Activated effector memory CD4-positive, alpha-beta T cell treated with Interleukin-2 at 50 U/mL for 16 hours (primary cell): ENCODE measurements around the gene WDR20.

Experiments
- DNase-seq: peaks from one replicate; pipeline ENCODE4 v3.0.0-alpha.2; 2020

The WDR20 gene

GRCh38 chr14:102201776-102202175 lies 62.1 kb downstream of the WDR20 start:
- no peak for DNase-seq

- no peak for DNase-seq
Measured at GRCh38 chr14:102202944-102203343, 63.2 kb downstream of the WDR20 start.

GRCh38 chr14:102203382-102203781 lies 63.7 kb downstream of the WDR20 start:
- no peak for DNase-seq

- DNase-seq: no peak
Measured at GRCh38 chr14:102205560-102205959, 65.9 kb downstream of the WDR20 start.

DNA sequence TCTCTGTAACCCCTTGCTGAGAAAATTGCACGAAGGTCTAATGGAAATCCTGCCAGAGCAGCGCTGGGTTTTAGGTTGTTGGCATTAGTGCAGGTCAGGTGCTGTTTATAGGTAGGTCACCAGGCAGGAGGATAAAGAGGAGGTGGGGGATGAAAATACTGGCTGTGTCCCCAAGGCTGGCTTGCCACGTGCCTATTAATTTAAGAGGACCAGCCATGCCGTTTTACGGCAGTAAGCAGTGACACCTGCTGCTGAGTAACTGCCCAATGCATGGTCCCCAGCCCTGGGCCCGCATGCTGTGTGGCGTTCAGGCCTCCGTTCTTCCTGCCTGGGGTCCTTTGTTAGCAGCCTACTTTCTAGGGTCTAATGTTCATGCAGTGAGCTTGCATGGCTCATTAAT lies 67.2 kb downstream of the WDR20 start:
- no peak for DNase-seq

GRCh38 chr14:102207831-102208365 lies 68.2 kb downstream of the WDR20 start:
- DNase-seq: no peak

DNA sequence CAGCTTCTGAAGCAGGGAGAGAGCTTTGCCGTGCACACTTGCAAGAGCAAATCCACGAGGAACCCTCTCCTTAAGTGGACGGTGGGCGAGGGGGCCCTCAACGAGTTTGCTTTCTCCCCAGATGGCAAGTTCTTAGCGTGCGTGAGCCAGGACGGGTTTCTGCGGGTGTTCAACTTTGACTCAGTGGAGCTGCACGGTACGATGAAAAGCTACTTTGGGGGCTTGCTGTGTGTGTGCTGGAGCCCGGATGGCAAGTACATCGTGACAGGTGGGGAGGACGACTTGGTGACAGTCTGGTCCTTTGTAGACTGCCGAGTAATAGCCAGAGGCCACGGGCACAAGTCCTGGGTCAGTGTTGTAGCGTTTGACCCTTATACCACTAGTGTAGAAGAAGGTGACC lies 69.0 kb downstream of the WDR20 start:
- DNase-seq: no peak

DNA sequence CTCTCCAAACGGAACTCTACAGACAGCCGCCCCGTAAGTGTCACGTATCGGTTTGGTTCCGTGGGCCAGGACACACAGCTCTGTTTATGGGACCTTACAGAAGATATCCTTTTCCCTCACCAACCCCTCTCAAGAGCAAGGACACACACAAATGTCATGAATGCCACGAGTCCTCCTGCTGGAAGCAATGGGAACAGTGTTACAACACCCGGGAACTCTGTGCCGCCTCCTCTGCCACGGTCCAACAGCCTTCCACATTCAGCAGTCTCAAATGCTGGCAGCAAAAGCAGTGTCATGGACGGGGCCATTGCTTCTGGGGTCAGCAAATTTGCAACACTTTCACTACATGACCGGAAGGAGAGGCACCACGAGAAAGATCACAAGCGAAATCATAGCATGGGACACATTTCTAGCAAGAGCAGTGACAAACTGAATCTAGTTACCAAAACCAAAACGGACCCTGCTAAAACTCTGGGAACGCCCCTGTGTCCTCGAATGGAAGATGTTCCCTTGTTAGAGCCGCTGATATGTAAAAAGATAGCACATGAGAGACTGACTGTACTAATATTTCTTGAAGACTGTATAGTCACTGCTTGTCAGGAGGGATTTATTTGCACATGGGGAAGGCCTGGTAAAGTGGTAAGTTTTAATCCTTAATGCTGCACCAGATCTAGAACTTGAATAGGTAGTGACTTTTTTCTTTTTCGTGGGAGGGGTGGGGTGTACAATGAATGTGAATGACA lies 69.7 kb downstream of the WDR20 start:
- DNase-seq: no peak

GRCh38 chr14:102210421-102211042 lies 70.8 kb downstream of the WDR20 start:
- no peak for DNase-seq

- DNase-seq: no peak
Measured at GRCh38 chr14:102211240-102211639, 71.5 kb downstream of the WDR20 start.

DNA sequence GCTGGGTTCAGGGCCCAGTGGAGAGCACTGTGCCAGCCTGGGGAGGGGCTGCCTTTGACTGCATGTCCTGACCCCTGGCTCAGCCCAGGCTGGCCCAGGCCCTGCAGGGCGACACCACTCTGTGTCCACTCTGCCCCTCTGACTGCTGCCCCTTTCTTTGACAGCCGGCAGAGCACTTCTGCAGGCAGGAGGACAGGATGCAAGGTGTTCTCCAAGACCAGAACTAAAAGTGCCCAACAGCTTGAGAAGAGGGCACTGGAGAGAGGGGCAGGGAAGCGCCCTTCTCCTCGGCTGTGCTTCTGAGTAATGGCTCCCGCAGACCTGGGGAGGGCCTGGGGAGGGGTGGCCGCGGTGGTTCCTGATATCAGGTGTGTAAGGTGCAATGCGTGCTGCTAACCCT lies 72.7 kb downstream of the WDR20 start:
- no peak for DNase-seq

GRCh38 chr14:102212845-102213244 lies 73.1 kb downstream of the WDR20 start:
- DNase-seq: no peak

DNA sequence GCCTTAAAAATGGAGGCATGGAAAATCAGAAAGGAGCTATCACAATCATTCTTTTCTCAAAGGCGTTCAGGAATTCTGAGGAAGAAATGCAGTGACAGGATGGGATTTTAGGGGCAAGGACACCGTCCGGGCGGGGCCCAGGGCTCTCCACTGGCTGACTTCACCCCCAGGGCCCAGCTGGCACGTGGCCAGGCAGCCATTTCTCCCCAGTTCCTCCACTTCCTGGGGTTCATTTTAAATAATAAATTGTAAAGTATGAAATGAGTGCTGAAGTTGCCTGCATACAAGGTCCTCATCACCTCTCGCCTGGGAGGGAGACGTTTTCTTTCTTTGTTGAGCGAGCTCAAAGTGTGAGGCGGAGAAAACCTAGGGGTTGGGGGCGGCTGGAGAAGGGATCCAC lies 73.8 kb downstream of the WDR20 start:
- no peak for DNase-seq

- DNase-seq: no peak
Measured at GRCh38 chr14:102213984-102214658, 74.4 kb downstream of the WDR20 start.

DNA sequence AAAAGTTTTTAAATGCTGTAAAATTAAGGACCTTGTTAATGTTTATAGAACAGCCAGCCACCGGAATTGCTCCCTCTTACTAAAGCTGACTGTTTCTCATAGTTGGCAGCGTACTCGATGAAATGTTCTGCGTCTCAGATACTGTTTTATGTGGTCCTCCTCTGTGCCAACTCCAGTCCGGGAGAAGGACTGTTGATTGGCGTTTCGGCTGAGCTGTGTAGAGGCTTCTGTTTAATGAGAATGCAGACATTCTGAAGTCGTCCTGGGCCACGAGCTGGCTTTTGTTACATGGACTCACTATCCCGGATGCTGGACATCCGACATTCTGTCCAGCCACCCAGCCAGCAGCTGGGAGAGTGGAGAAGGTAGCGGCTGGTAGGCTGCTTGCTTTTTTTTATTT lies 75.4 kb downstream of the WDR20 start:
- DNase-seq: no peak

DNA sequence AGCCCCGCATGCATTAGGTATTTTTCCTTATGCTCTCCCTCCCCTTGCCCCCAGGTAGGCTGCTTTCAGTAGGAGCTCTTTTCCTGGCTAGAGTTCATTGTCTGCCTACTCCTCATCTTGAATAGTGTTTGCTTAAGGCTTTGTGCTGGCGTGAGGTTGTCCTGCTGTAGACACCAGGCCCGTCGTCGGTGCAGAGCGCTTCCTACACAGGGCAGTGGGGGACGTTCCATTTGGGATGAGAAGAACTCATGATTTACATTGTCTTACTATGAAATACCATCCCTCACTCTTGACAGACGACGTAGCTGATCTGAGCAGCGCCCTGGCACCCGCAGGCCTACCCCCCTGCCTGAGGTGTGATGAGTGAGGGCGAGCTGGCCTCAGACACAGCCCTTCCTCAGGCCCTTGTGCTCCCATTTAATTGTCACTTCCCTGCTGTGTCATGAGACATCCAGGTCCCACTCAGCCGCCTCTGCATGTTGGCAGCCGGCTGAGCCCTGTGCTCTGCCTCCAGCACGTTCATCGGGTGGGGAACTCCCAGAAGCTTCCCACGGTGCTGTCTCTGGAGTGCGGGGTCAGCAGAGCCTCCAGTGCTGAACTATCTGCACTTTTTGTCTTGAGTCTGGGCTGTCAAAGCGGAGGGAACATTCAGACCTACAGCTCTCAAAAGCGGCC lies 76.0 kb downstream of the WDR20 start:
- DNase-seq: no peak

DNA sequence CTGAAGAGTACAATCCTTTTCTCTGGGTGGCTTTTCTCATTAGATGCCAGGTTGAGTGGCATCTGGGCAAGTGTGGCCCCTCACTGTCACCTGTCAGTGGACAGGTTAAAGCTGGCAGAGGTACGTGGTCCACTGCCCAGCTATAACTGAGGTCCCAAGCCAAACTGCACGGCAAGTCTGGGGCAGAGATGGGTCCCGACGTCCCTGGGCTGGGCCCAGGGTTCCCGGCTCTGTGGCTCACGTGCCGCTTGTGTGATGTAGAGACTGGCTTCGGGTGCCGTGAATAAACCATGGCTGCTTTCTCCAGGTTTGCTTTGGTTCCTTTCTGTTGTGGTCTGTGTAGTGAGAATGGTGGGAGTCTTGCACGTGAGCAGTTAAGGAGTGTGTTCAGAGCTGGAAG lies 77.7 kb downstream of the WDR20 start:
- no peak for DNase-seq

DNA sequence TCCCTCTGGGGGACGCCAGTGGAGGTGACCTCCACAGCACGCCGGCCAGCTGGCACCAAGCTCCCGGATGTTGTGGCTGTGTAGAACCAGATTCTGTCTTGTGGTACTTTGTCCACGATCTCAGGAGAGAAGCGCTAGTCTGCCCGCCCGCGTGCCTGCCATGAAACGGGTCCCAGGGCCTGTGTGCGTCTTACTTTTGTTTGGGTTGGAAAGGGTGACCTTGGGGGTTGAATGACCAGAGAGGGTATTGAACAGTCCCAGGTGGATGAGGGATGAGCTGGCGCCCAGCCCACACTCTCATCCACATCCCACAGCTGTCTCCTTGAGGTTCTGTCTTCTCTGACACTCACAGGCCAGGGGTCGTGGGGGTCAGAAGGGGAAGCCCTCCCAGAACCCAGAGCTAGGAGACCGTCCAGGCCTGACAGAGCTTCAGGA lies 78.3 kb downstream of the WDR20 start:
- no peak for DNase-seq

DNA sequence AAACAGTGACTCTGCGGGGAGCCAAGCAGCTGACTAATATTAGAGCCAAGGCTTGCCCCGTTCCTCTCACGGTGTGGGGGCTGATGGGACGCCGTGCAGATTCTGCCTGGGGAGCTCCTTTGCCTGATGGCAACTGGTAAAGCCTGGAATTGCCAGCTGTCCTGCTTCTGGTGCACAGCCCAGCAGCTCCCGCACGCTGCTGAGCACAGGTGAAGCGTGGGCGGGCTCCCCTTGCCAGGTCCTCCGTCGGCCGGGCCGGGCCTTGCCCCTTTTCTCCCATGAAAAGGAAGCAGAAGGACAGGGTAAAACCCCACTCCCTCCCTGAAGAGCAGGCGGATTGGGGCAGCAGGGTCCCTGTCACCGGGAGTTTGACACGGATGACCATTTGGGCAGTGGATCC lies 79.0 kb downstream of the WDR20 start:
- DNase-seq: no peak

DNA sequence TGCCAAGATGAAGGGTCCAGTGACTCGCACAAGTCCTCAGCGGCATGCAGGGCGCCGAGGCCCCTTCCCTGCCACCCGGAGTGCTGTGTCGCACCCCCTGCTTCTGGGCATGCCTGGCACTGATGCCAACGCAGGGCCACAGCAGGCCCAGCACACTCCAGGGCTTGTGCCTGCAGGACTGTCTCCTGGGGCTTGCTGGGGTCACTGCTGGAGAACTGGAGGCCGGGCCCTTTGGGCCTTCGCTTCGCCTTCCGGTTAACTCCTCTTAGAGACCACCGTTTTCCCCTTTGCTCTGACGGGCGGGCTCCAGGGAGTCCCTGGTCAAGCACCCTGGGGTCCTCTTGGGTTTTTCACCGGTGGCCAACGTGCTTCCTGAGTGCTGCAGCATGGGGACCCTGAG lies 79.6 kb downstream of the WDR20 start:
- no peak for DNase-seq

DNA sequence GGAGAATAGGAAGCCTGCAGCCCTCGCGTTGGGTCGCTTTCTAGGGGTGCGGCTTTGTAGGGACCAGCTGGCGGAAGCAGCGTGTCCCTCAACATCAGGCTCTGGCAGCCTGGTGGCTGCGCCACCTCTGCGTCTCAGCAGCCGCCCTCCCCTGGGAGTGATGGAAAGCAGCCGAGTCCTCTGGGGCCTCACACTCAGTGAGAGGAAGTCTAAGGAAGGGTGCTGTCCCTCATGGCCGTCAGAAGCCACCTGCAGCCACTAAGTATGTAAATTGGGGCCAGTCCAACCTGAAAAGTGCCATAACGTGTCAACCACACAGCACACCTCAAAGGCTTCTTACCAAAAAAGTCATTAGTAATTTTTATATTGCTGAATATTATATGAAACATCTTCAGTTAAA lies 80.3 kb downstream of the WDR20 start:
- no peak for DNase-seq

DNA sequence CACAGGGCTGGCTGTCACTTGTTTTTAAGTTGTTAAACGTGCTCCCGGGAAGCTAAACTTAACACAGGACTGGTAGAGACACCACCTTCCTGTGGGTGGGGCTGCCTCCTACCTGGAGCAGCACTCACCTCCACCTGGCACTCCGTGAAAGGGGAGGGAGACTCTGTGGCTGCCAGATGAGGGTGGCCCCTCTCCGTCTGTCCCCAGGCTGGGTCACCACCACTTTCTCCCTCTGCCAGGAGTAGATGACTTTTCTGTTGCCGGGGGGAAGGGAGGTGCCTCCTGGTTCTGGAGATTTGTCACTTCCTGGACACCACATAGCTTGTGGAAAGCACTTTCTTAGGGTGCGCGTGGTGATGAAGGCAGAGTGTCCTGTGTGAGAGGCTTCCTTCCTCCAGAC lies 81.3 kb downstream of the WDR20 start:
- no peak for DNase-seq

DNA sequence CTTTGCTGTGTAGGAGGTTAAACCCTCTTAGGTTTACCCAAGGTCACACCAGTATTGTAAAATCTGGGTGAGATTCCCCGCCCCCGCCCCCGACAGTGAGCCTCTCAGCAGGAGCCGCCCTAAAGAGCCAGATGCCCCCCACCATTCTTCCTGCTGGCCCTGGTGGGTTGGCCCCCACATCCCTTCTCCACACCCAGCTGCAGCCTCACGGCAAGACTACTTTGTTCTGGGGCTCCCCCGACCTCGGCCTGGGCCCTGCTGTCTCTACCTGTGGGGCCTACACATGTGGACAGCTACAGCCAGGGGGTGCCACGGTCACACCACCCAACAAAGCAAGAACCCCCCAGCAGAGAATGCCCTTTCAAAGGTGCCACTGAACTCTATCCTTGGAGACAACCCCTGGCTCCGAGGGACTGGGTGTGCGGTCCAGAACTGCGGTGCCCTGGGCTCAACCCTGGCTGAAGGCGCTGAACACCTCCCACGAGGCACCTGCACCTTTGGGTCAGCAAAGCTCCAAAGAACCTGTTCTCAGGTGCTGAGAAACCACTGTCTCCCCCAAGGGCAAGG lies 82.4 kb downstream of the WDR20 start:
- no peak for DNase-seq
